ENCODE measurements around the gene COL11A2.

- no peak for TF ChIP-seq CTCF (IDR thresholded peaks at IDR 0.05; ENCODE audit: extremely low read depth in 1 of 2, insufficient read depth in 1 of 2, low read depth in 1 of 2, low read length in 2 of 2)
- TF ChIP-seq MYC (IDR thresholded peaks at IDR 0.05; ENCODE audit: low read depth, low read length) = no peak
Observed at GRCh38 chr6:33208091-33208967, 16.1 kb upstream of the COL11A2 start, which contains the start of gene RING1.

Measured in endothelial cell of umbilical vein (primary cell).